ENCODE measurements around the gene AKIRIN2.

GRCh38 chr6:87684895-87685654, 17.0 kb downstream of the AKIRIN2 start:
- TF ChIP-seq REST (IDR thresholded peaks at IDR 0.05) (no peak), GABPA (IDR thresholded peaks at IDR 0.05 in 1 of 2, conservative IDR thresholded peaks at IDR 0.05 in 1 of 2) (no peak), CTCF (IDR thresholded peaks at IDR 0.05; ENCODE audit: low read depth, low read length, missing input control) (no peak), YY1 (IDR thresholded peaks at IDR 0.05) (no peak), RXRA (IDR thresholded peaks at IDR 0.05) (peak; percentile 52 to 55), RAD21 (IDR thresholded peaks at IDR 0.05) (no peak), ATF3 (IDR thresholded peaks at IDR 0.05) (no peak), SP1 (IDR thresholded peaks at IDR 0.05) (no peak), EGR1 (IDR thresholded peaks at IDR 0.05; ENCODE audit: low read depth in 2 of 2) (no peak), HNF4G (IDR thresholded peaks at IDR 0.05) (no peak), ZBTB33 (IDR thresholded peaks at IDR 0.05) (no peak), JUND (IDR thresholded peaks at IDR 0.05) (no peak), FOXA1 (IDR thresholded peaks at IDR 0.05) (no peak), MAX (IDR thresholded peaks at IDR 0.05) (peak; percentile 11)
